ENCODE data around the gene PELI1.

- TF ChIP-seq CTCF (IDR thresholded peaks at IDR 0.05) (no peak), EP300 (IDR thresholded peaks at IDR 0.05) (no peak)
Measured at GRCh38 chr2:64052463-64053241, 91.6 kb downstream of the PELI1 start.

Measured in stomach (tissue), 4 donors.